Gastroesophageal sphincter (tissue), 3 donors: Measurements from ENCODE around the gene LRRC28.

Source experiments
- CTCF ChIP-seq, 4 experiments: fragments of 200-600 bp in 2 of 4; fragments of 450-650 bp in 2 of 4; sonication (generic) in 1 of 4; IDR thresholded peaks; one replicate each; pipeline ENCODE4 v1.5.1; 2017 to 2019; ENCODE audit warnings: antibody characterized with exemption in 4 of 4, mild to moderate bottlenecking in 2 of 4, moderate library complexity in 2 of 4
- EP300 ChIP-seq: sonication (generic); formaldehyde crosslinking; IDR thresholded peaks from one replicate; pipeline ENCODE4 v1.6.1; 2017; ENCODE audit warnings: antibody characterized with exemption, mild to moderate bottlenecking
- POLR2A ChIP-seq, 2 donors: fragments of 450-650 bp; IDR thresholded peaks; one replicate each; pipeline ENCODE4 v1.6.1; 2017; ENCODE audit warnings: antibody characterized with exemption in 2 of 2, mild to moderate bottlenecking in 2 of 2, moderate library complexity in 1 of 2
- POLR2AphosphoS5 ChIP-seq: sonication (generic); formaldehyde crosslinking; IDR thresholded peaks from one replicate; pipeline ENCODE4 v1.6.1; 2017; ENCODE audit warnings: antibody characterized with exemption

- TF ChIP-seq POLR2AphosphoS5 (no peak), CTCF (IDR thresholded peaks at IDR 0.05) (no peak), POLR2A (IDR thresholded peaks at IDR 0.05) (no peak), EP300 (no peak)
Observed at GRCh38 chr15:99331381-99331780, 80.1 kb downstream of the LRRC28 start.
